Fibroblast of gingiva (primary cell): Measurements from ENCODE around the gene ERCC2.
"Not testable (repeated sequence)": the region's sequence is repeated elsewhere in the genome, so short reads cannot be mapped to it uniquely, and the experiment has no call there.

Source experiments
- DNase-seq: peaks from one replicate; pipeline ENCODE4 v3.0.0-alpha.2; 2011; ENCODE audit warnings: low read depth

ERCC2 gene

DNA sequence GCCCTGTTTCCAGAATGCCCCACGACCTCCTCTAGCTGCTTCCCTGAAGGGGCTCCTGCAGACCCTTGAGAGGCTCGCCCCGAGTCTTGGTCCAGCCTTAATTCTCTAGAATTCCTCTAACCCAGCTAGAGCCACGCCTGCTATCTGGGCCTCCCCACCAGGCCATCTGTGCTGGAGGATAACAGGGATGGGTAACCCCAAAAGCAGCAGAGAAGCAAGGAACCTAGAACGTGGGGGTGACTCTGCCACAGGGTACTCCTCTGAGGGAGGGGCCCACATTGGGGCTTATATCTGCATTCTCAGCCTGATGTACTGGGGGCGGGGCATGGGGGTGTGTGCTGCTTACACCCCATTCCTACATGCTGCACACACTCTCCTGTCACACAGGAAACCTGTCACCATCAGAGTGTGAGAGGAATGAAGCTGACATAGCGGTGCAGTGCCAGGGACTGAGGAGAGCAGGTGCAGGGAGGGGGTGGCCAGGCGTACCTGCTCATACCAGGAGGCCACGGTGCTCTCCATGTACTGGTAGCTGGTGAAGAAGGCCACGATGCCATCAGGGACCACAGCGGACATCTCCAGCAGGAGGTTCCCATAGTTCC, 16.0 kb downstream of the ERCC2 start:
- DNase-seq = no peak

DNA sequence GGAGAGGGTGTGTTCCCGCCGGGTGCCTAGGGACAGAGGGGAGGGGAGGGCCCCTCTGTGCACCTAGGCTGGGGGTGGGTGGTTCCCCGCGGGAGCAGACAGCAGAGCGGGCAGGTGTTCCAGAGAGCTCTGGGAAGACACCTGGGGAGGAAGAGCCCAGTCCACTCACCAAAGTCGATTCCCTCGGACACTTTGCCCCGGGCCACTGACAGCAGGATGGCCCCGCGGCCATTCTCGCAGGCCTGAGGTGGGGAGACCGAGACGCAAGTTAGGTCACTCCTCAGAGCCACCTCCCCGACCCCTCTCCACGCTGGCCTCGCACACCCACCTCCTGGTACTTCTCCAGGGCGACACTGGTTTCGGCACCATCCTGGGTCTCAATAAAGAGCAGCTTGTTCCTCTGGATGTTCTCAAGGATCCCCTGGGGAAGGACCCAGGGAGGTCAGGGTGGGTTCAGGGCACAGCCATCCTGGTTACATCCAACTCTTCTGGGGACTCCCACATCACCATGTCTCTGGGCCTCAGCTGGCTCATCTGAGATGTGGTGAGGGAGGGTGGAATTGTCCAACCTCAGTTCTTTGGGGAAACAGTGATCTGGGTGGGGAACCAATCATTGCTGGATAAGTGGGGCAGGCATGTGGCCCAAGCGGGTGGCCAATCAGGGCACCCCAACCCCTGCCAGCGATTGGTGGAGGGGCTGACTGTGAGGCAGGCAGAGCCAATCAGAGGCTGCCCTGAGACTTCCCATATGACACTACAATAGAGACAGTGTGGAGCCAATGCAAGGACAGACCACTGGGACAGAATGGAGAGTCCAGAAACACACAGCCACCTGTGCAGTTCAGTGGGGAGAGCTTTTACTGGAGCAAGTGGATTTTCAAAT, 17.2 kb downstream of the ERCC2 start:
- no peak for DNase-seq

- no peak for DNase-seq
These were observed 17.9 kb downstream of the ERCC2 start for GRCh38 chr19:45352471-45352870.

GRCh38 chr19:45352062-45352461, 18.3 kb downstream of the ERCC2 start:
- DNase-seq = no peak

- no peak for DNase-seq
These were observed 18.9 kb downstream of the ERCC2 start for GRCh38 chr19:45351401-45351952.

DNA sequence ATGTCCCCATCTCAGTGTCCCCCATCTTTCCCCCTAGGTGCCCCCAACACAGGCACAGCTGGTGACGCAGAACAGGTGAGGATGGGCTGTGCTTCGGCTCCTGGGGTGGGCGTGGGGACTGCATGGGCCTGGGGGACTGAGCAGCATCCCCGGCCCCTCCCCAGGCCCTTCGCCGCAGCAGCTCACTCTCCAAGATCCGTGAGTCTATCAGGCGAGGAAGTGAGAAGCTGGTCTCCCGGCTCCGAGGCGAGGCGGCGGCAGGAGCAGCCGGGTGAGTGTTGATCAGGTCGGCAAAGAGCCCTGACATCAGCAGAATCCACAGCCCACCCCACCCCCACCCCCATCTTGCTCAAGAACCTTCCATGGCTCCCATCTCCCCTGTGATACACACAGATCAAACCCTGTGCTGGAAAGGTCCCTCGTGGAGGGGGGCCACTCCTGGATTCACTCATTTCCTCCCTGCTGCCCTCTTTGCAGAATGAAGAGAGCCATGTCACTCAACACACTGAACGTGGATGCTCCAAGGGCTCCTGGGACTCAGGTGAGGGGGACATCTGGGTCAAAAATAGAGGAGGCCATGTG, 19.8 kb downstream of the ERCC2 start:
- DNase-seq = no peak

GRCh38 chr19:45349430-45349941, 20.9 kb downstream of the ERCC2 start:
- no peak for DNase-seq

GRCh38 chr19:45349126-45349415, 21.3 kb downstream of the ERCC2 start:
- DNase-seq = no peak

DNA sequence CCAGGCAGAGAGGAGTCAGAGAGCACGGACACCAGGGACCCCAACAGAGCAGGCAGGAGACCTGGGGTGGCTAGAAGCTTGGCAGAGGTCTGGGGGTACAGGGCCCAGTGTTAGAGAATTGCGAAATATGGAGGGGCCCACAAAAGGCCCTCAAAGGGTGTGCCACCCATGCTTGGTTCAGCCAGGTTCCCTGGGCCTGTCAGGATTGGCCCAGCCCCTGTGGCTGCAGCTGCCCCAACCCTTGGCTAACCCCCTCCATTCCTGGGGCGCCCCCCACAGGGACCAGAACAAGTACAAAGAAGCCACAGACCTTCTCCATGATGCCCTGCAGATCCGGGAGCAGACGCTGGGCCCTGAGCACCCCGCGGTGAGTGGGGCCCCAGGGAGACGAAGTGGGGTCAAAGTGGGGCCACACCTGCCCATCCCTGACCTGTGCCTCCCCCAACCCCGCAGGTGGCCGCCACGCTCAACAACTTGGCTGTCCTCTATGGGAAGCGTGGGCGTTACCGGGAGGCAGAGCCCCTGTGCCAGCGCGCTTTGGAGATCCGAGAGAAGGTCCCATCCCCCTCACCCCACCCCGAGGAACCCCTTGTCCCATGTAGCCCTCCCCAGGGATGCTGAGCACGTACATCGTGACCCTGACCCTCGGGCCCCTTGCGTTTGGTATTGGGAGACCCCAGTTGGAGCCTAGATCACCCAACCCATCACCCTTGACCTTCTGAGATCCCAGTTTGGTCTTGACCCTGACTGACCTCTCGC, 21.8 kb downstream of the ERCC2 start:
- DNase-seq = no peak

- DNase-seq = no peak
These were observed 22.6 kb downstream of the ERCC2 start for GRCh38 chr19:45347570-45348366.

GRCh38 chr19:45346449-45346848, 23.9 kb downstream of the ERCC2 start:
- DNase-seq = no peak

GRCh38 chr19:45345506-45345860, 24.9 kb downstream of the ERCC2 start:
- DNase-seq = no peak

- DNase-seq = no peak
These were observed 25.5 kb downstream of the ERCC2 start for GRCh38 chr19:45344621-45345505.

DNA sequence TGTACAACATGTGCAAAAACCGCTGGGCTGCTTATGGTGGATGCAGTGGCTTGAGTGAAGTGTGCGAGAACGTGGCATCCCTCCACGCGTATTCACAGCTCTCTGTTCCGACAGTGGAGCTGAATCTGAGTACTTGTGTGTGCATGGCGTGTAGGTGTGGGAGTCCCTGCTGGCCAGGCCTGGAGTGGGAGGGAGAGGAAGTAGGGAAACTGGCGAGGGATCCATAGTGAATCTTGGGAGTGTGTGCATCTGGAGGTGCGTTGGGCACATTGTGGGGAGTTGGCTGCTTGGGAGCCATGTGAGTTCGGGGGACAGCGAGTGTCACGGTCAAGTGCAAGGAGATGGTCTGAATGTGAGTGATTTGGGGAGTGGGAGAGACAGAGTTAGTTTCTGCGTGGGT, 27.5 kb downstream of the ERCC2 start:
- DNase-seq = no peak

- DNase-seq = no peak
These were observed 29.4 kb downstream of the ERCC2 start for GRCh38 chr19:45340899-45341453.

DNA sequence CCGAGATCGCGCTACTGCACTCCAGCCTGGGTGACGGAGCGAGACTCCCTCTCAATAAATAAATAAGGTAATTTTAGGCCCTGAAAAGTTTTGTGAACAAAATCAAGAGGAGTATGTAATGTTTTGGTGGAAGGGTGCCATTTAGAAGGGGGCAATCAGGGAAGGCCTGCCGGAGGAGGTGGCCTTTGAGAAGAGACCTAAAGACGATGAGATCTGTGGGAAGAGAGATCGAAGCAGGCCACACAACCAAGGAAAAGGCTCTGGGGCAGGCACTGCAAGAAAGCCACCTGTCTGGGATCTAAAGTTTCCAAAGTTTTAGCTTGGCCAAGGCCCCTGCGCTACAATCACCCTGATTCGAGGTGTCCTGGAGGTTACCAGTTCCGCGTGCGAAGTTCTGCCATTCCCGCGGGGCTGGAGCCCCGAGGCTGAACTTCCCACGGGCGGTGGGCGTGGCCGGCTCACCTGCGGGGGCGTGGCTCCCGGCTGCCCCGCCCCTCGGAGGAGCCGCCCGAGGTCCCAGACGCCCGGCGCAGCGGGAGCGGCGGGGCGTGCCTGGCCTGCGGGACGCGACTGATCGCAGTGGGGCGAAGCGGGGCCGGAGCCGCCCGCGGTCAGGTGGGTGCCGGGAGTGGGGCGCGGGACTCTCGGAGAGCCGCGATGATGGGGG, 30.0 kb downstream of the ERCC2 start, which contains the start of gene KLC3:
Gene KLC3 (plus strand): TSS at position 519 of the 667 bp plus-strand sequence. CDS start 4,792 bp downstream, outside the sequence.
- DNase-seq = no peak

DNA sequence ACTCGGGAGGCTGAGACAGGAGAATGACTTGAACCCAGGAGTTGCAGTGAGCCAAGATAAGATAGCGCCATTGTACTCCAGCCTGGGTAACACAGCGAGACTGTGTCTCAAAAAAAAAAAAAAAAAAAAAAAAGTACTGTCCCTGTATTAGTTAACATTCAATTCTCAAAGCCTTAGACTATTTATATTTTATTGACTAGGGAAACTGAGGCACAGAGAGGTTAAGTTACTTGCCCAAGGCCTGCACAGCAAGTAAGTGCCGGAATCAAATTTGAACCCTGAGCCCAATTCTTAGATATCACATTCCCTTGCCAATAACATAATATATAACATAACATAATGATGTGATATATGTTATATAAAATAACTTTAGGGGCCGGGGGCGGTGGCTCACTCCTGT, 30.7 kb downstream of the ERCC2 start:
- no peak for DNase-seq

- no peak for DNase-seq
These were observed 33.6 kb downstream of the ERCC2 start for GRCh38 chr19:45336696-45337251.

DNA sequence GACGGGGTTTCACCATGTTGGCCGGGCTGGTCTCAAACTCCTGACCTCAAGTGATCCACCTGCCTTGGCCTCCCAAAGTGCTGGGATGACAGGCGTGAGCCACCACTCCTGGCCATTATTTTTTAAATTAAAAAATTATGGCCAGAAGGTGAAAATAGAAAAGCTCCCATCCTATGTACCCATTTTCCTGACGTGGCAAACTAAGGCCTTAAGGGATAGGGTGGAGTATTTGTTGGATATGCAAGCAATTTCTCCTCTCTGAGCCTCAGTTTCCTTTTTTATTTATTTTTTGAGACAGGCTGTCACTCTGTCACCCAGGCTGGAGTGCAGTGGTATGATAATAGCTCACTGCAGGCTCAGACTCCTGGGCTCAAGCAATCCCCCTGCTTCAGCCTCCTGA, 35.5 kb downstream of the ERCC2 start:
- not testable (repeated sequence) for DNase-seq
